H1 (cell line): ENCODE results near the gene TXNDC12. TPM values are rescaled to one million over a fixed set of nuclear protein-coding genes. Genes with fewer than 3 reads are reported as not detected.

ENCODE experiments used
- CTCF ChIA-PET: fragments of 300-600 bp; sonication (Branson Sonifier 250); formaldehyde crosslinking; loops from one replicate; lab custom pipeline; 2021; ENCODE audit not compliant: partially characterized antibody; lab: Charles Lee
- POLR2A ChIA-PET: fragments of 300-600 bp; sonication (Branson Sonifier 250); formaldehyde crosslinking; loops from one replicate; lab custom pipeline; 2021; ENCODE audit warnings: inconsistent platforms; ENCODE audit not compliant: partially characterized antibody; lab: Charles Lee
- DNase-seq, 2 experiments: peaks; one replicate each; pipeline versions ENCODE4 v3.0.0 to v3.0.0-alpha.2; 2010 to 2022; ENCODE audit warnings: low spot score in 2 of 2, low read depth in 1 of 2, mixed read lengths in 1 of 2
- FAIRE-seq: peaks from 2 replicates; lab custom pipeline; 2011; peaks lifted over from hg19 to GRCh38; lab: Jason Lieb, UNC
- H2AFZ ChIP-seq: 2 replicates; pipeline ENCODE4 v1.8.1; 2012; ENCODE audit warnings: low read length, inconsistent platforms
- H2AK5ac ChIP-seq: 2 replicates; pipeline ENCODE4 v1.6.1; 2013; ENCODE audit warnings: low read depth, low read length
- H2BK120ac ChIP-seq: replicated peaks from 2 replicates; pipeline ENCODE3; 2013; ENCODE audit warnings: low read depth, low read length, inconsistent platforms
- H2BK12ac ChIP-seq: 2 replicates; pipeline ENCODE4 v1.6.1; 2013; ENCODE audit warnings: low read depth, low read length
- H2BK15ac ChIP-seq: 2 replicates; pipeline ENCODE4 v1.6.1; 2013; ENCODE audit warnings: low read length
- H2BK20ac ChIP-seq: 2 replicates; pipeline ENCODE4 v1.6.1; 2013; ENCODE audit warnings: low read length
- H2BK5ac ChIP-seq: 2 replicates; pipeline ENCODE4 v1.6.1; 2013; ENCODE audit warnings: low read depth, low read length
- H3K14ac ChIP-seq: 2 replicates; pipeline ENCODE4 v1.6.1; 2013; ENCODE audit warnings: inconsistent platforms; ENCODE audit not compliant: insufficient read length
- H3K18ac ChIP-seq: 2 replicates; pipeline ENCODE4 v1.6.1; 2013; ENCODE audit warnings: low read length; ENCODE audit errors: extremely low read depth
- H3K23ac ChIP-seq: 2 replicates; pipeline ENCODE4 v1.6.1; 2013; ENCODE audit warnings: inconsistent platforms; ENCODE audit not compliant: insufficient read length
- H3K23me2 ChIP-seq: 2 replicates; pipeline ENCODE4 v1.6.1; 2013; ENCODE audit warnings: low read depth, low read length
- H3K27ac ChIP-seq: 2 replicates; pipeline ENCODE4 v1.6.1; 2011; ENCODE audit warnings: low read depth, low read length, inconsistent platforms
- H3K27me3 ChIP-seq, 4 experiments: replicated peaks in 1 of 4; 1 replicate in 1 of 4; 2 replicates in 3 of 4; pipeline versions ENCODE4 v1.6.1 to v1.8.1; 2011 to 2013; ENCODE audit warnings: low read length in 3 of 4, mild to moderate bottlenecking in 3 of 4, inconsistent platforms in 2 of 4, mixed read lengths in 2 of 4, moderate library complexity in 1 of 4; ENCODE audit not compliant: control insufficient read depth in 3 of 4, insufficient read depth in 3 of 4; ENCODE audit errors: extremely low read depth in 1 of 4
- H3K36me3 ChIP-seq, 4 experiments: 2 replicates each; pipeline versions ENCODE4 v1.6.1 to v1.8.1; 2011 to 2013; ENCODE audit warnings: mild to moderate bottlenecking in 4 of 4, low read length in 3 of 4, moderate library complexity in 2 of 4, control low read depth in 1 of 4, inconsistent platforms in 1 of 4; ENCODE audit not compliant: insufficient read depth in 4 of 4, control insufficient read depth in 2 of 4
- H3K4ac ChIP-seq: replicated peaks from 2 replicates; pipeline ENCODE3; 2013; ENCODE audit warnings: low read length, low read depth, mixed read lengths, inconsistent platforms; ENCODE audit not compliant: insufficient read length
- H3K4me1 ChIP-seq, 4 experiments: replicated peaks in 1 of 4; 1 replicate in 1 of 4; 2 replicates in 3 of 4; pipeline versions ENCODE4 v1.6.1 to v1.8.1; 2011 to 2013; ENCODE audit warnings: low read length in 3 of 4, inconsistent platforms in 2 of 4, mixed read lengths in 1 of 4; ENCODE audit not compliant: insufficient read depth in 4 of 4, control insufficient read depth in 3 of 4
- H3K4me2 ChIP-seq, 2 experiments: 2 replicates each; pipeline versions ENCODE4 v1.6.1 to v1.8.1; 2011 to 2013; ENCODE audit warnings: low read depth in 2 of 2, low read length in 2 of 2, control low read depth in 1 of 2, inconsistent platforms in 1 of 2, mild to moderate bottlenecking in 1 of 2; ENCODE audit not compliant: insufficient read depth in 1 of 2
- H3K4me3 ChIP-seq, 4 experiments: fragments of 200-600, 300-600 bp in 1 of 4; sonication (generic), shearing (Covaris generic), sonication (Bioruptor Twin) in 1 of 4; 2 replicates each; pipeline versions ENCODE4 v1.5.1 to v1.8.1; 2011 to 2016; ENCODE audit warnings: low read length in 4 of 4, low read depth in 3 of 4, control low read depth in 2 of 4, inconsistent platforms in 2 of 4, mild to moderate bottlenecking in 2 of 4, mixed read lengths in 1 of 4, moderate library complexity in 1 of 4; ENCODE audit not compliant: insufficient read depth in 2 of 4; ENCODE audit errors: extremely low read depth in 1 of 4
- H3K56ac ChIP-seq: replicated peaks from 2 replicates; pipeline ENCODE3; 2013; ENCODE audit warnings: low read depth, mild to moderate bottlenecking, mixed read lengths, low read length, inconsistent platforms; ENCODE audit not compliant: insufficient read length
- H3K79me1 ChIP-seq: 2 replicates; pipeline ENCODE4 v1.6.1; 2013; ENCODE audit warnings: low read depth, low read length, control low read depth
- H3K79me2 ChIP-seq, 2 experiments: 2 replicates each; pipeline versions ENCODE4 v1.6.1 to v1.8.1; 2012 to 2013; ENCODE audit warnings: low read length in 2 of 2, mild to moderate bottlenecking in 2 of 2, inconsistent platforms in 1 of 2; ENCODE audit not compliant: insufficient read depth in 2 of 2, control insufficient read depth in 1 of 2
- H3K9ac ChIP-seq, 4 experiments: replicated peaks in 1 of 4; 1 replicate in 1 of 4; 2 replicates in 3 of 4; pipeline versions ENCODE4 v1.6.1 to v1.8.1; 2011 to 2013; ENCODE audit warnings: low read depth in 3 of 4, low read length in 3 of 4, control low read depth in 2 of 4, mild to moderate bottlenecking in 2 of 4, moderate library complexity in 2 of 4, inconsistent platforms in 1 of 4; ENCODE audit errors: extremely low read depth in 1 of 4
- H3K9me3 ChIP-seq, 2 experiments: 2 replicates each; pipeline versions ENCODE4 v1.6.1 to v1.8.1; 2012 to 2013; ENCODE audit warnings: mild to moderate bottlenecking in 2 of 2, moderate library complexity in 2 of 2, control low read depth in 1 of 2, inconsistent platforms in 1 of 2, low read depth in 1 of 2, low read length in 1 of 2, mixed read lengths in 1 of 2; ENCODE audit not compliant: insufficient read depth in 2 of 2
- H4K20me1 ChIP-seq, 2 experiments: replicated peaks in 1 of 2; 2 replicates each; pipeline versions ENCODE3 to v1.8.1; 2011 to 2013; ENCODE audit warnings: inconsistent platforms in 2 of 2, low read length in 2 of 2, mild to moderate bottlenecking in 1 of 2; ENCODE audit not compliant: insufficient read depth in 2 of 2, control insufficient read depth in 1 of 2
- H4K5ac ChIP-seq: 2 replicates; pipeline ENCODE4 v1.6.1; 2013; ENCODE audit warnings: low read length, low read depth, mixed read lengths, inconsistent platforms; ENCODE audit not compliant: insufficient read length
- H4K8ac ChIP-seq: 2 replicates; pipeline ENCODE4 v1.8.0; 2013; ENCODE audit warnings: mild to moderate bottlenecking, moderate library complexity, low read length, inconsistent platforms; ENCODE audit not compliant: insufficient read depth; ENCODE audit errors: extremely low read depth
- H4K91ac ChIP-seq: replicated peaks from 2 replicates; pipeline ENCODE3; 2013; ENCODE audit warnings: low read length, mixed read lengths, inconsistent platforms; ENCODE audit not compliant: insufficient read length
- BACH1 ChIP-seq: IDR thresholded peaks from 2 replicates; pipeline ENCODE4 v1.6.1; 2012; ENCODE audit warnings: low read length, improper control_type of control experiment
- CBX5 ChIP-seq: fragments of 300-800, 300-1000 bp; sonication (generic); IDR thresholded peaks from 2 replicates; pipeline ENCODE4 v1.7.1; 2016; ENCODE audit warnings: antibody characterized with exemption, low read length, low read depth
- CHD1 ChIP-seq: IDR thresholded peaks from 2 replicates; pipeline ENCODE4 v1.6.1; 2012; ENCODE audit warnings: low read depth, low read length, improper control_type of control experiment
- E2F6 ChIP-seq: IDR thresholded peaks from 2 replicates; pipeline ENCODE4 v1.6.1; 2012; ENCODE audit warnings: inconsistent platforms
- GABPA ChIP-seq: IDR thresholded peaks from 2 replicates; pipeline ENCODE4 v1.6.1; 2011; ENCODE audit warnings: mild to moderate bottlenecking, low read length, moderate library complexity, borderline replicate concordance; ENCODE audit not compliant: insufficient read depth
- HDAC2 ChIP-seq, 2 experiments: fragments of 300-600 bp in 1 of 2; sonication (generic) in 1 of 2; IDR thresholded peaks; 2 replicates each; pipeline ENCODE4 v1.6.1; 2011 to 2012; ENCODE audit warnings: low read depth in 2 of 2, low read length in 2 of 2, mild to moderate bottlenecking in 2 of 2, moderate library complexity in 2 of 2, borderline replicate concordance in 1 of 2, inconsistent platforms in 1 of 2
- NANOG ChIP-seq: IDR thresholded peaks from 2 replicates; pipeline ENCODE4 v1.6.1; 2011; ENCODE audit warnings: low read length, low read depth, mild to moderate bottlenecking, inconsistent platforms; ENCODE audit not compliant: insufficient read depth, poor library complexity, severe bottlenecking
- POLR2A ChIP-seq, 2 experiments: IDR thresholded peaks; 1 replicate in 1 of 2; 2 replicates in 1 of 2; pipeline ENCODE4 v1.6.1; 2011; ENCODE audit warnings: low read depth in 2 of 2, low read length in 2 of 2, mild to moderate bottlenecking in 2 of 2; ENCODE audit errors: control extremely low read depth in 1 of 2
- RFX5 ChIP-seq: IDR thresholded peaks from 2 replicates; pipeline ENCODE4 v1.6.1; 2011; ENCODE audit warnings: low read depth, low read length, improper control_type of control experiment, borderline replicate concordance
- SP1 ChIP-seq: IDR thresholded peaks from 2 replicates; pipeline ENCODE4 v1.6.1; 2011; ENCODE audit warnings: low read depth, low read length
- SP4 ChIP-seq: IDR thresholded peaks from 2 replicates; pipeline ENCODE4 v1.6.1; 2012; ENCODE audit warnings: low read length, inconsistent platforms
- SRF ChIP-seq: IDR thresholded peaks from 2 replicates; pipeline ENCODE4 v1.6.1; 2011; ENCODE audit warnings: mild to moderate bottlenecking, low read depth, low read length, moderate library complexity
- TBP ChIP-seq: IDR thresholded peaks from 2 replicates; pipeline ENCODE4 v1.6.1; 2011; ENCODE audit warnings: low read depth, low read length, improper control_type of control experiment
- WGBS, 2 experiments: shearing (Covaris generic) in 1 of 2; methylation state at CpG; one replicate each; pipeline versions ENCODE4 v1.1.6 to v1.1.7; 2013 to 2015; ENCODE audit warnings: low lambda C conversion rate in 2 of 2, mixed read lengths in 2 of 2, inconsistent platforms in 1 of 2, low coverage in 1 of 2, missing lambda C conversion rate in 1 of 2; ENCODE audit not compliant: insufficient replicate concordance in 2 of 2, insufficient coverage in 1 of 2, insufficient read length in 1 of 2; ENCODE audit errors: extremely low coverage in 1 of 2, missing lambda C conversion rate in 1 of 2; 5-methylcytosine and 5-hydroxymethylcytosine counted together
- polyA plus RNA-seq, 7 experiments: library from polyadenylated mRNA; depleted of rRNA in 3 of 7; stranded (reverse) in 5 of 7; unstranded in 2 of 7; fragments of >200 nt in 5 of 7; fragments of 200-250 nt in 2 of 7; gene quantifications; 1 replicate in 5 of 7; 2 replicates in 1 of 7; 4 replicates in 1 of 7; pipeline versions ENCODE4 v1.2.1 to v1.2.3, GENCODE V29; 2011 to 2013; ENCODE audit warnings: missing spikeins in 2 of 7, mixed read lengths in 2 of 7
- total RNA-seq: library from RNA; stranded (reverse); fragmentation: NEBNext Ultra II Directional; extraction: Animal tissue kit (Norgen Biotek cat#: 25700); gene quantifications from 2 replicates; pipeline ENCODE4 v1.2.1, GENCODE V29; 2021
- TF ChIP-seq, protein P1 (sequence below): IDR thresholded peaks from 2 replicates; pipeline ENCODE4 v1.6.1; 2012; ENCODE audit warnings: inconsistent platforms

TXNDC12 gene
- total and polyA plus RNA-seq, 2 of the 8 experiments (the other 6 are each of a cell fraction or from before 2014, with no cell fraction given) = 35.2 to 89.8 TPM

DNA sequence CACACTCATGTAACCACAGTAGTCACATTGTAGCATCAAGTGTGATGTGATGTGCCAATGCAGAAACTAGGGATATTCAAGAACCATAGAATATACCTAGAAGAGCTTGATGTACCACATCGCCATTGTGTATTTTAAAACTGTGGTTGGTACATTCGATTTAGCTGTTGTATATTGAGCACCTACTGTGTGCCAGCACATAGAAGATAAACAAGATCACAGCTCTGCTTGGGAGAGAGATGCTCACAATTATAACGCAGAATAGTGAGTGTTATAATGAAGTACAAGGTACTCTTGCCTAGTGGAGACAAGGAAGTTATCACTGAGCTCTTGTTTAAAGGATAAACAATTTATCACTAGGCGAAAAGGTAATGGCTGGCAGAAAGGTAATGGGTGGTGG, 5.8 kb upstream of the TXNDC12 start:
- Histone ChIP-seq H3K56ac (no peak overlapping the region), H2BK120ac (no peak overlapping the region), H2BK20ac (no peak overlapping the region), H2BK5ac (no peak overlapping the region), H4K5ac (no peak overlapping the region), H3K27me3 (no peaks in the 10 kb centered on the region), H3K36me3 (peaks cover 21 to 54% (median 43%) of the 10 kb centered on the region in 4 experiments), H2AK5ac (no peak overlapping the region), H2AFZ (no peak overlapping the region), H3K9me3 (no peaks in the 10 kb centered on the region), H3K14ac (no peak overlapping the region), H3K4me3 (no peak overlapping the region), H4K20me1 (peaks cover 0 to 7% of the 10 kb centered on the region in 2 experiments), H3K9ac (no peak overlapping the region), H2BK12ac (no peak overlapping the region), H3K23me2 (no peaks in the 10 kb centered on the region), H3K23ac (no peak overlapping the region), H3K79me1 (no peaks in the 10 kb centered on the region; the same call in none of the 2 replicates), H3K4ac (no peak overlapping the region), H3K18ac (no peak overlapping the region), H3K4me1 (peaks cover 0 to 7% (median 2%) of the 10 kb centered on the region in 4 experiments; a peak in 3 of 7 replicates), H3K27ac (no peak overlapping the region), H3K4me2 (no peak overlapping the region), H2BK15ac (no peak overlapping the region), H4K8ac (no peak overlapping the region), H3K79me2 (peaks cover 10 to 66% of the 10 kb centered on the region in 2 experiments), H4K91ac (no peak overlapping the region)
- ChIA-PET CTCF (interaction anchor here (0.6 to 0.9 kb wide), 3 partner anchors 19 to 124 kb away, joined by 3 read pairs; no protein-coding TSS in a partner anchor), POLR2A (interaction anchor here (0.7 to 3.2 kb wide), 4 partner anchors 9 to 33 kb away, joined by 3 to 22 read pairs (median 4); no protein-coding TSS in a partner anchor)
- DNase-seq = no peak
- FAIRE-seq = no peak
- 83% methylated on average over 4 of the region's 4 CpGs; no CpG with 5 or more reads in 1 of the 2 experiments for whole genome bisulfite sequencing, 2 experiments
- TF ChIP-seq CBX5 = no peak
- TF ChIP-seq POLR2A (IDR thresholded peaks at IDR 0.05; ENCODE audit: control extremely low read depth in 1 of 2, low read depth in 2 of 2, low read length in 2 of 2) = no peak
- TF ChIP-seq BACH1 = no peak
- TF ChIP-seq, protein P1, sequence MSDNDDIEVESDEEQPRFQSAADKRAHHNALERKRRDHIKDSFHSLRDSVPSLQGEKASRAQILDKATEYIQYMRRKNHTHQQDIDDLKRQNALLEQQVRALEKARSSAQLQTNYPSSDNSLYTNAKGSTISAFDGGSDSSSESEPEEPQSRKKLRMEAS = no peak
- no peak for TF ChIP-seq RFX5
- TF ChIP-seq SP4 = no peak
- no peak for TF ChIP-seq GABPA
- TF ChIP-seq TBP = no peak
- no peak for TF ChIP-seq NANOG
- TF ChIP-seq SP1 = no peak
- no peak for TF ChIP-seq SRF
- no peak for TF ChIP-seq HDAC2 (IDR thresholded peaks at IDR 0.05; ENCODE audit: borderline replicate concordance in 1 of 2, low read depth in 2 of 2, low read length in 2 of 2)
- TF ChIP-seq CHD1 = no peak
- TF ChIP-seq E2F6 = no peak
